ENCODE data around the gene TGFBR3.

DNA sequence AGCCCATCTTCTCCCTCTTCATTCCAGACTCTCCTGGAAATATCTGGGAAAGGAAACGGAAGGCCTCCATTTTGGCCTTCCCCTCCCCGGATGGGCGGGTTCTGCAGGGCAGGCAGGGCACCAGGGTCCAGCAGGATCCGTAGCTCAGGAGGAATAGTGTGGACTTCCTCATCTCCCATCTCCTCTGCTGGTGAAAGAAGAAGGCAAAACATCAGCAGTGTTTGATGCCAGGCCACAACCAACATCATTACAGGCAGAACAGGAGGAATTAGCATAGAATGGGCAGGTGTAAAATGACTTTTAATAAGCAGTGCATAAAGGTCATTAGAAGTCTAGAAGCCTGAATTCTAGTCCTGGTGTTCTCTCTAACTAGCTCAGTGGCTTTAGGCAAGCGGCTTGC, 165.9 kb downstream of the TGFBR3 start:
- TF ChIP-seq, protein P1, sequence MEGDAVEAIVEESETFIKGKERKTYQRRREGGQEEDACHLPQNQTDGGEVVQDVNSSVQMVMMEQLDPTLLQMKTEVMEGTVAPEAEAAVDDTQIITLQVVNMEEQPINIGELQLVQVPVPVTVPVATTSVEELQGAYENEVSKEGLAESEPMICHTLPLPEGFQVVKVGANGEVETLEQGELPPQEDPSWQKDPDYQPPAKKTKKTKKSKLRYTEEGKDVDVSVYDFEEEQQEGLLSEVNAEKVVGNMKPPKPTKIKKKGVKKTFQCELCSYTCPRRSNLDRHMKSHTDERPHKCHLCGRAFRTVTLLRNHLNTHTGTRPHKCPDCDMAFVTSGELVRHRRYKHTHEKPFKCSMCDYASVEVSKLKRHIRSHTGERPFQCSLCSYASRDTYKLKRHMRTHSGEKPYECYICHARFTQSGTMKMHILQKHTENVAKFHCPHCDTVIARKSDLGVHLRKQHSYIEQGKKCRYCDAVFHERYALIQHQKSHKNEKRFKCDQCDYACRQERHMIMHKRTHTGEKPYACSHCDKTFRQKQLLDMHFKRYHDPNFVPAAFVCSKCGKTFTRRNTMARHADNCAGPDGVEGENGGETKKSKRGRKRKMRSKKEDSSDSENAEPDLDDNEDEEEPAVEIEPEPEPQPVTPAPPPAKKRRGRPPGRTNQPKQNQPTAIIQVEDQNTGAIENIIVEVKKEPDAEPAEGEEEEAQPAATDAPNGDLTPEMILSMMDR (IDR thresholded peaks at IDR 0.05), result no peak
- no peak for TF ChIP-seq POLR2A (IDR thresholded peaks at IDR 0.05)
- no peak for TF ChIP-seq POLR2AphosphoS5 (IDR thresholded peaks at IDR 0.05)
